Panc1 (cell line): Measurements from ENCODE around the gene UACA. TPM values are rescaled to one million over a fixed set of nuclear protein-coding genes. Genes with fewer than 3 reads are reported as not detected.

ENCODE experiments used
- ATAC-seq: fragments of 200-7000 bp; cut with Tn5 transposase; 2 replicates; pipeline ENCODE4 v1.9.1; 2020; ENCODE audit warnings: mild to moderate bottlenecking, moderate library complexity
- BruUV-seq: library from RNA; stranded (reverse); fragments of 400-500 nt; replicated peaks from 2 replicates; lab custom pipeline; 2021; lab: Mats Ljungman, UMichigan
- CTCF ChIA-PET: fragments of 300-600 bp; sonication (Branson Sonifier 250); formaldehyde crosslinking; loops from one replicate; lab custom pipeline; 2022; ENCODE audit warnings: antibody characterized with exemption; lab: Charles Lee
- POLR2A ChIA-PET: fragments of 300-600 bp; sonication (Branson Sonifier 250); formaldehyde crosslinking; loops from one replicate; lab custom pipeline; 2022; ENCODE audit warnings: antibody characterized with exemption; lab: Charles Lee
- DNase-seq: peaks from one replicate; pipeline ENCODE4 v3.0.0-alpha.2; 2010; ENCODE audit warnings: low read depth, low spot score
- H3K27ac ChIP-seq: 2 replicates; pipeline ENCODE4 v1.5.1; 2011; ENCODE audit warnings: mild to moderate bottlenecking, low read length, inconsistent platforms
- H3K27me3 ChIP-seq: fragments of 200-500 bp; sonication (Bioruptor generic); 2 replicates; pipeline ENCODE4 v1.6.0; 2014; ENCODE audit warnings: low read length, inconsistent platforms; ENCODE audit not compliant: control insufficient read depth, insufficient read depth
- H3K36me3 ChIP-seq: fragments of 200-500 bp; sonication (Bioruptor generic); 2 replicates; pipeline ENCODE4 v1.5.1; 2014; ENCODE audit warnings: inconsistent platforms, mild to moderate bottlenecking, low read length, moderate library complexity; ENCODE audit not compliant: control insufficient read depth, insufficient read depth
- H3K4me1 ChIP-seq: 2 replicates; pipeline ENCODE4 v1.5.1; 2011; ENCODE audit warnings: inconsistent platforms, mild to moderate bottlenecking, low read length, moderate library complexity; ENCODE audit not compliant: control insufficient read depth, insufficient read depth
- H3K4me3 ChIP-seq, 2 experiments: 2 replicates each; pipeline ENCODE4 v1.5.1; 2011 to 2012; ENCODE audit warnings: low read depth in 2 of 2, low read length in 2 of 2, mild to moderate bottlenecking in 2 of 2, inconsistent platforms in 1 of 2, moderate library complexity in 1 of 2
- H3K9me3 ChIP-seq: fragments of 200-500 bp; sonication (Bioruptor generic); 2 replicates; pipeline ENCODE4 v1.5.1; 2014; ENCODE audit warnings: low read depth, mild to moderate bottlenecking, inconsistent platforms, low read length, moderate library complexity; ENCODE audit not compliant: control insufficient read depth, insufficient read depth
- POLR2AphosphoS5 ChIP-seq: IDR thresholded peaks from 2 replicates; pipeline ENCODE4 v1.6.1; 2012; ENCODE audit warnings: mild to moderate bottlenecking, low read depth, low read length, moderate library complexity
- SIN3A ChIP-seq: IDR thresholded peaks from 2 replicates; pipeline ENCODE4 v1.6.1; 2012; ENCODE audit warnings: low read depth, mild to moderate bottlenecking, low read length, moderate library complexity, borderline replicate concordance; ENCODE audit not compliant: insufficient read depth
- TCF7L2 ChIP-seq: IDR thresholded peaks from 2 replicates; pipeline ENCODE4 v1.6.1; 2011; ENCODE audit warnings: mild to moderate bottlenecking, low read depth, low read length, inconsistent platforms
- in situ Hi-C: cut with HindIII; loops from 2 replicates; pipeline ENCODE4 v1.10.0; 2016; ENCODE audit warnings: low sequenced_read_pairs, low pct_unique_long_range_greater_than_20kb
- intact Hi-C: fragments of 100-400 bp; cut with micrococcal nuclease; formaldehyde crosslinking; loops from one replicate; pipeline ENCODE4 v1.10.0; 2022; ENCODE audit not compliant: unreplicated experiment
- total RNA-seq: library from RNA; stranded (reverse); gene quantifications from one replicate; pipeline ENCODE4 v1.2.1, GENCODE V29; 2021; ENCODE audit not compliant: unreplicated experiment
- TF ChIP-seq, protein P1 (sequence below), 2 experiments: IDR thresholded peaks; 2 replicates each; pipeline ENCODE4 v1.6.1; 2011 to 2012; ENCODE audit warnings: low read depth in 2 of 2, control low read depth in 1 of 2, low read length in 1 of 2, mild to moderate bottlenecking in 1 of 2, moderate library complexity in 1 of 2; ENCODE audit not compliant: insufficient read depth in 1 of 2
- TF ChIP-seq, protein P2 (sequence below): fragments of 450-650 bp; IDR thresholded peaks from 2 replicates; pipeline ENCODE4 v1.5.1; 2017; ENCODE audit warnings: mild to moderate bottlenecking

UACA gene
- total RNA-seq, 1 experiment from 2014 or later: 303 TPM

GRCh38 chr15:70629735-70630273, 133.6 kb downstream of the UACA start:
- Histone ChIP-seq H3K4me1 (0 out of 2 replicates have a peak, but pooled peaks cover 4% of the 10 kb centered on the region), H3K4me3 (no peak overlapping the region), H3K27ac (no peak overlapping the region), H3K27me3 (no peaks in the 10 kb centered on the region), H3K9me3 (no peaks in the 10 kb centered on the region), H3K36me3 (no peaks in the 10 kb centered on the region)
- POLR2A ChIA-PET: no interaction called here
- in situ Hi-C loops: no loop called here
- DNase-seq (no peak), ATAC-seq (0 out of 2 replicates have a peak, but pooled peaks have one; percentile 10)
- intact Hi-C loops: no loop called here
- CTCF ChIA-PET: interaction anchor here (0.6 kb wide), 1 partner anchor 59 kb away, joined by 4 read pairs; no protein-coding TSS in a partner anchor
- no TSS peak for BruUV-seq
- TF ChIP-seq POLR2AphosphoS5: no peak
- no peak for TF ChIP-seq SIN3A
- TF ChIP-seq TCF7L2: no peak
- TF ChIP-seq, protein P1, sequence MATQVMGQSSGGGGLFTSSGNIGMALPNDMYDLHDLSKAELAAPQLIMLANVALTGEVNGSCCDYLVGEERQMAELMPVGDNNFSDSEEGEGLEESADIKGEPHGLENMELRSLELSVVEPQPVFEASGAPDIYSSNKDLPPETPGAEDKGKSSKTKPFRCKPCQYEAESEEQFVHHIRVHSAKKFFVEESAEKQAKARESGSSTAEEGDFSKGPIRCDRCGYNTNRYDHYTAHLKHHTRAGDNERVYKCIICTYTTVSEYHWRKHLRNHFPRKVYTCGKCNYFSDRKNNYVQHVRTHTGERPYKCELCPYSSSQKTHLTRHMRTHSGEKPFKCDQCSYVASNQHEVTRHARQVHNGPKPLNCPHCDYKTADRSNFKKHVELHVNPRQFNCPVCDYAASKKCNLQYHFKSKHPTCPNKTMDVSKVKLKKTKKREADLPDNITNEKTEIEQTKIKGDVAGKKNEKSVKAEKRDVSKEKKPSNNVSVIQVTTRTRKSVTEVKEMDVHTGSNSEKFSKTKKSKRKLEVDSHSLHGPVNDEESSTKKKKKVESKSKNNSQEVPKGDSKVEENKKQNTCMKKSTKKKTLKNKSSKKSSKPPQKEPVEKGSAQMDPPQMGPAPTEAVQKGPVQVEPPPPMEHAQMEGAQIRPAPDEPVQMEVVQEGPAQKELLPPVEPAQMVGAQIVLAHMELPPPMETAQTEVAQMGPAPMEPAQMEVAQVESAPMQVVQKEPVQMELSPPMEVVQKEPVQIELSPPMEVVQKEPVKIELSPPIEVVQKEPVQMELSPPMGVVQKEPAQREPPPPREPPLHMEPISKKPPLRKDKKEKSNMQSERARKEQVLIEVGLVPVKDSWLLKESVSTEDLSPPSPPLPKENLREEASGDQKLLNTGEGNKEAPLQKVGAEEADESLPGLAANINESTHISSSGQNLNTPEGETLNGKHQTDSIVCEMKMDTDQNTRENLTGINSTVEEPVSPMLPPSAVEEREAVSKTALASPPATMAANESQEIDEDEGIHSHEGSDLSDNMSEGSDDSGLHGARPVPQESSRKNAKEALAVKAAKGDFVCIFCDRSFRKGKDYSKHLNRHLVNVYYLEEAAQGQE (IDR thresholded peaks at IDR 0.05; ENCODE audit: insufficient read depth in 1 of 2, low read depth in 2 of 2, low read length in 1 of 2): no peak
- TF ChIP-seq, protein P2, sequence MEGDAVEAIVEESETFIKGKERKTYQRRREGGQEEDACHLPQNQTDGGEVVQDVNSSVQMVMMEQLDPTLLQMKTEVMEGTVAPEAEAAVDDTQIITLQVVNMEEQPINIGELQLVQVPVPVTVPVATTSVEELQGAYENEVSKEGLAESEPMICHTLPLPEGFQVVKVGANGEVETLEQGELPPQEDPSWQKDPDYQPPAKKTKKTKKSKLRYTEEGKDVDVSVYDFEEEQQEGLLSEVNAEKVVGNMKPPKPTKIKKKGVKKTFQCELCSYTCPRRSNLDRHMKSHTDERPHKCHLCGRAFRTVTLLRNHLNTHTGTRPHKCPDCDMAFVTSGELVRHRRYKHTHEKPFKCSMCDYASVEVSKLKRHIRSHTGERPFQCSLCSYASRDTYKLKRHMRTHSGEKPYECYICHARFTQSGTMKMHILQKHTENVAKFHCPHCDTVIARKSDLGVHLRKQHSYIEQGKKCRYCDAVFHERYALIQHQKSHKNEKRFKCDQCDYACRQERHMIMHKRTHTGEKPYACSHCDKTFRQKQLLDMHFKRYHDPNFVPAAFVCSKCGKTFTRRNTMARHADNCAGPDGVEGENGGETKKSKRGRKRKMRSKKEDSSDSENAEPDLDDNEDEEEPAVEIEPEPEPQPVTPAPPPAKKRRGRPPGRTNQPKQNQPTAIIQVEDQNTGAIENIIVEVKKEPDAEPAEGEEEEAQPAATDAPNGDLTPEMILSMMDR: no peak

GRCh38 chr15:70628549-70628896, 134.8 kb downstream of the UACA start:
- no peak for DNase-seq
- BruUV-seq: no TSS peak
- POLR2A ChIA-PET: no interaction called here
- no peaks in the 10 kb centered on the region for H3K36me3 ChIP-seq
- H3K27me3 ChIP-seq: no peaks in the 10 kb centered on the region
- TF ChIP-seq SIN3A: no peak
- TF ChIP-seq, protein P2: no peak
- TF ChIP-seq, protein P1 (IDR thresholded peaks at IDR 0.05; ENCODE audit: insufficient read depth in 1 of 2, low read depth in 2 of 2, low read length in 1 of 2): no peak
- TF ChIP-seq POLR2AphosphoS5: no peak
- TF ChIP-seq TCF7L2: no peak
- no peak for ATAC-seq
- intact Hi-C loops: no loop called here
- CTCF ChIA-PET: interaction anchor here (0.6 kb wide), 1 partner anchor 51 kb away, joined by 3 read pairs; no protein-coding TSS in a partner anchor
- in situ Hi-C loops: no loop called here
- no peak overlapping the region for H3K4me3 ChIP-seq
- H3K4me1 ChIP-seq: 0 out of 2 replicates have a peak, but pooled peaks cover 1% of the 10 kb centered on the region
- no peaks in the 10 kb centered on the region for H3K9me3 ChIP-seq
- no peak overlapping the region for H3K27ac ChIP-seq
